GM12873 (cell line): ENCODE data around the gene PALLD.

Experiments used
- CTCF ChIP-seq: IDR thresholded peaks from 2 replicates; pipeline ENCODE4 v1.5.1; 2012; ENCODE audit warnings: low read depth, mild to moderate bottlenecking, moderate library complexity, low read length, control low read depth; ENCODE audit not compliant: insufficient read depth; ENCODE audit errors: missing control alignments

Gene PALLD

GRCh38 chr4:168551211-168551610 lies 54.4 kb downstream of the PALLD start:
- no peak for TF ChIP-seq CTCF

GRCh38 chr4:168551945-168552695 lies 55.3 kb downstream of the PALLD start:
- peak; percentile 37 for TF ChIP-seq CTCF

- TF ChIP-seq CTCF = no peak
Measured at GRCh38 chr4:168553714-168554370, 57.0 kb downstream of the PALLD start.

- TF ChIP-seq CTCF = no peak
Measured at GRCh38 chr4:168555437-168555836, 58.6 kb downstream of the PALLD start.

- no peak for TF ChIP-seq CTCF
Measured at GRCh38 chr4:168557658-168558057, 60.8 kb downstream of the PALLD start.

- TF ChIP-seq CTCF = no peak
Measured at GRCh38 chr4:168558599-168558998, 61.7 kb downstream of the PALLD start.
